NK-92 (cell line): ENCODE data around the gene ANKRD27.
"Not testable (repeated sequence)": the region's sequence is repeated elsewhere in the genome, so short reads cannot be mapped to it uniquely, and the experiment has no call there.

Experiments used
- DNase-seq: peaks from one replicate; lab custom pipeline; 2025; ENCODE audit not compliant: unreplicated experiment; lab: John Stamatoyannopoulos, UW

The ANKRD27 gene

DNA sequence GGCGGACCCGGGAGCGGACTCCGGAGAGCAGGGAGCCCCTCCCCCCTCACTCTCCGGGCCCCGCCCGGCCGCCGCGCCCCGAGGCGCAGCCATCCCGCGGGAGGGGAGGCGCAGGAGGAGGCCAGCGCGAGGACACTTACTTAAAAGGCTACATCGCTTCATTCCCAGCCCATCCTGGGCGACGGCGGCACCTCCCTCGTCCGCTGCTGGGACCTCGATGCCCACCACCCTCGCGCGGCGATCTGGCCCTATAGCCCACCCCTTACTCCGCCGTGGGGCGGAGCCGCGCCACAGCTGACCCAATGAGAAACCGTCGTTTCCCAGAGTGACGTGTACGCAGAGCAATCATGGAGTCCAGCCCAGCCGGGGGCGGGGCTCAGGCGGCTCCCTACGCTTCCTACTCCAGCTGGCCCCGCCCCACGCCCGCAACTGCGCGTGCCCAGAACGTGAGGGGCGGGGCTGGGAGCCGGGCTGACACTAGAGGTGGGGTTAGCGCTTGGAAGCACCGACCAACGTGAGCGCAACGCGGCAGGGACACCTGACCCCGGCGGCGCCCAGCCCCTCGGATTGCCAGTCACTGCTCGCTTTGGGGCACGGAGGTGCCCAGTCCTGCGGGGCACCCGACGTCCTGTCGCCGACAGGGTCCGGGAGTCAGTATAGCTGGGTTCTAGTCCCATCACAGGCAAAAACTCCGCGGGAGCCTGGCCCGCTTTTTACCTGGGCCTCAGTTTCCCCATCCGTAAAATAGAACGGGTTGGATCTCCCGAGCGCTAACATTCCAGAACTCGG, at the start of gene ANKRD27:
Gene ANKRD27 (minus strand): TSS at position 250 of the 789 bp plus-strand sequence. CDS start 16,165 bp downstream, outside the sequence.
- DNase-seq = peak; percentile 90

DNA sequence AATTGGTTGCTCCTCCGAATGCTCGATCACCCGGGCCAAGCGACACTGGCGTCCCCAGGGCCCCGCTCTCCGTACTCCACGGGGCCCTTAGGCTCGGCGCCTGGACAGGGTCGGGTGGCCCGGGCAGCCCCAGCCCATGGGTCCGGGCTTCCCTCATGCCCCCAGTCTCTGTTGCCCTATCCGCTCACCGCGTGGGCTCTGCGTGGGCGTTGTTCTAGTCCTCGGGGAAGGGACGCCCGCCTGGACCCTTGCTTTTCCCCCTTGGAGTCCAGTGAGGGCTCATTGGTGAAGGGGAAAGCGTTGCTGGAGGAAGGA, 45.9 kb upstream of the ANKRD27 start:
- no peak for DNase-seq

DNA sequence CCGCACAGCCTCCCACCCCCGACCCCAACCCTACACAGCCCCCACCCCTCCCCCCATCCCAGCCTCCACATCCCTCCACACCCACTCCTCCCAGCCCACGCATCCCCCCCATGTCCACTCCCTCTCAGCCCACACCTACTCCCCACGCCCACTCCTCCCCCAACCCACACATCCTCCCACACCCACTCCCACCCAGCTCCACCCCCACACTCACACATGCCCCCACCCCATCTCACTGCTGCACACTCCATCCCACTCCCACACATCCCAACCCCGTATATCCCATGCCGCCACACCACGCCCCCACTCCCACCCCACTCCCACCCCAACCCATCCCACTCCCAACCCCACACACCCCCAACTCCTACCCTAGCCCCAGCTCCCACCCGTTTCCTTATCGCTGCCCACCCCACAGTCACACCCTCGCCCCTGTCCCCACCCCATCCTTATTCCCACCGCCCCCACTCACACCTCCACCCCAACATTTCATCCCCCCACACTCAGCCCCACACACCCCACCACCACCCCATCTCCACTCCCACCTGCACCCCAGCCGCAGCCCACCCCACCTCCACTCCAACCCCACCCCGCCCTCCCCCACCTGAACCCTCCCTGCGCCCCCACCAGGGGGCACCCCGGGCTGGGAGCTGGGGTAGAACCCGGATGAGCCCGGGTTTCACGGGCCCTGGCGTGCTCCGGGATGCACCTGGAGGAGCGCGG, 45.4 kb upstream of the ANKRD27 start:
- DNase-seq = no peak

DNA sequence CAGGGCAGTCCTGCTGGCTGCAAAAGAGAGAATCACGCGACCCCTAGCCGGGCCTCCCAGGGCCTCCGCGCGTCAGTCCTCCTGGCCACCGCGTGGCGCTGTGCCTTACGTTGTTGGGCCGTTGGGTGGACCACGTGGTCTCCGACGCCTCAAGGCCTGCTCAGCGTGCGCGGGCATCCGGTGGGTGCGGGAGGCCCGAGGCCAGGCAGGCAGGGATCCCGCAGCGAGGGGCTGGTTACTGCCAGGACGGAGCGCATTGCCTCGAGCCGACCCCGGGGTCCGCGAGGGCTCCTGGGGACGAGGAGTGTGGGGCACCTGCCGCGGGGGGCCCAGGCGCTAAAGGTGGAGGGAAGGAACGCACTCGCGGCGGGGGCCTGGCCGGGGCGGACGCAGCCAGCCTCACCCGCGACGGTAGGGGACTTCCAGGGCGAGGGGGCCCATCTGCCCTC, 44.7 kb upstream of the ANKRD27 start, which contains the start of gene TDRD12:
Gene TDRD12 (plus strand): TSS at position 157 of the 449 bp plus-strand sequence. CDS start 306 bp downstream, outside the sequence.
- no peak for DNase-seq

DNA sequence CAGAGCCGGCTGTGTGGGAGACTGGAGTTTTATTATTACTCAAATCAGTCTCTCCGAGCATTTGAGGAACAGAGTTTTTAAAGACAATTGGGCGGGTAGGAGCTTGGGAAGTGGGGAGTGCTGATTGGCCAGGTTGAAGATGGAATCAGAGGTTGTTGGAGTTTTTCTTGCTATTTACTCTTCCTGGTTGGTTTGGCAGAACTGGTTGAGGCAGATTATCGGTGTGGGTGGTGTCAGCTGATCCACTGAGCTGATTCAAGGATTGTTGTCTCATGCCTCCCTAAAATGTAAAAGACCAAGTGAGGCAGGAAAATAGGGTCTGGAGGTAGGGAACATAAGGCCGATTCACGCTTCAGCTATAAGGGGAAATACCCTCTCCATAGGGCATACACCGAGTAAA, 43.3 kb upstream of the ANKRD27 start:
- DNase-seq = no peak

DNA sequence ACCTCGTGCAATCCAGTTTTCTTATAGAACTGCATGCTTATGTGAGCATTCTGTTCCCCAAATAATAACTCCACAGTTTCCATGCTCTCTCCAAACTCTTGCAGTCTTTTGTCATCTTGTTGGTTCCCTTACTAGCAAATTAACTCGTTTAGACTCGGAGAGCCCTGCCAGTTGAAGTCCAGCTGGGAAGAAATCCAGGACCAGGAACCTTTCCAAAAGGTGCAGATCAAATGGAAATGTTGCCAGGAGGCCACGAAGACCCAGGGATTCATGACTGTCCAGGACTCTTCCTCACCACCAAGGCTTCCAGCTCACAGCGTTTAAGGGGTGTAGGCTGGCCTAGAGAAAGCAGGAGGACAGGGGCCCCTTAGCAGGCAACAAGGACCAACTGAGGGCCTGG, 42.5 kb upstream of the ANKRD27 start:
- no peak for DNase-seq

DNA sequence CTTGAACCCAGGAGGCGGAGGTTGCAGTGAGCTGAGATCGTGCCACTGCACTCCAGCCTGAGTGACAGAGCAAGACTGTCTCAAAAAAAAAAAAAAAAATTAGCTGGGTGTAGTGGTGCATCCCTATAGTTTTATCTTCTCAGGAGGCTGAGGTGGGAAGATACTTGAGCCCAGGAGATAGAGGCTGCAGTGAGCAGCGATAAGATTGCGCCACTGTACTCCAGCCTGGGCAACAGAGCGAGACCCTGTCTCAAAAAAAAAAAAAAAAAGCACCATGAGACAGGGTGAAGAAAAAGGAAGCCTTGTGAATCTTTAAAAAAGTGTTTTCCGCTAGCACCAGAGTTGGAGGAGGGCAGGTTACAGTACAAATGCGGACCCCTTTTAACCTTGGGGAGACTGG, 41.2 kb upstream of the ANKRD27 start:
- not testable (repeated sequence) for DNase-seq

DNA sequence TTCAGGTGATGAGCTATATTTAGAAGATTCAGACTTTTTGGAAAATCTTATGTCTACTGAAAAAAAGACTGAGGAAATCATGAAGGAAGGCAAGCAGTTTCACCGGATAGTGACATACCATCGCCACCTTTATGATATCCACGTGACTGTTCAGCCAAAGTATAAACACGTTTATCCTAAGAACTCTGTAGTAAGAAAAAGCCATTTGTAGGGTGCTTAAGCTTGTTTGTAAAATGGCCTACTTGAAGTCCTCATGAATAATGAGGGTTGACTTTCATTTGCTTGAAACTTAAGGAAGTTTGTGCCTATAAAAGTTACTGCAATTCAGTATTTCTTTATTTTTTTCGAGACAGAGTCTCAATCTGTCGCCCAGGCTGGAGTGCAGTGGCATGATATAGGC, 36.8 kb upstream of the ANKRD27 start:
- no peak for DNase-seq

DNA sequence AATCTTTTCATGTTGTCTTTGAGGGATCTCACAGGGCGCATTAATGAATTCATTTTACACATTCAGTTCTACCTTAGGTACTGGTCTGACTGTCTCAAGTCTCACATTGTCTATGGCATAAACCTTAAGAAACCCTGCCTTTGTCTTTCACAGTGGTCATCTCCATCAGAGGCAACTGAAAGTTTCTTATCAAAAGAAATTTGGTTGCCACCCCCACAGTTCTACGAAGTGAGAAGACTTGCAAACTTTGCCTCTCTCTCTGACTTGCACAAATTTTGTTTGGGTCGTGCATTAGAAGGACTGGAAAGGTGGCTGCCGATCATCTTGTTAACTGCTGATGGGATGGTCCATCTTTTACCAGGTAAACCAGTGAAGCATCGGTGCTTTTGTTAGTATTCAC, 34.1 kb upstream of the ANKRD27 start:
- DNase-seq = no peak

DNA sequence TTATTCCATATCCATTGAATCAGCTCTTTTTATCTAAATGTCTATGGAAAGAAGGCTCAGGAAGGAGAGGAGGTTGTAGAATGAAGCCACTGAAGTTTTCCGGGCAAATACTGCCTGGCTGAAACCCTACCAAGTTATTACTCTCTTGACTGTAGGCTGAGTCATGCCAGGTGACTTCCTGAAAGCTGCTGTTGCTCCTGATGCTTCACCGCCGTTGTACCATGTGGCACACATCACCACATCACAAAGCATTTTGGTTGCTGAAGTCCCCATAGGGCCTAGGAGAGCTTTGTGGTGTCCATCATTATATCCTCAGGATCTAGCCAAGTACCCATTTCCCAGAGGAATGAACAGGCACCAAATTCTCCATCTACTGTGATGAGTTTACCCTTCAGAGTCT, 33.5 kb upstream of the ANKRD27 start:
- no peak for DNase-seq

DNA sequence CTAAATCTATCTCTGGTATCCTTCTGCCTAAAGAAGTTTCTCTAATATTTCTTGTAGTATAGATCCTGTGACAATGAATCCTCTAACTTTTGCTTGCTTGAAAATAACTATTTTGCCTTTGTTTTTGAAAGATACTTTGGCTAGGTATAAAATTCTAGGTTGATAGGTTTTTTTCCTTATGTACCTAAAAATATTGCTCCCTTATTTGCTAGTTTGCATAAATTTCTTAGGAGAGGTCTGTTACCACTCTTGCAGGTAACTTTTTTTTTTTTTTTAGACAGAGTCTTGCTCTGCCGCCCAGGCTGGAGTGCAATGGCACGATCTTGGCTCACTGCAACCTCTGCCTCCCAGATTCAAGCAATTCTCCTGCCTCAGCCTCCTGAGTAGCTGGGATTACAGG, 29.0 kb upstream of the ANKRD27 start:
- DNase-seq = not testable (repeated sequence)

DNA sequence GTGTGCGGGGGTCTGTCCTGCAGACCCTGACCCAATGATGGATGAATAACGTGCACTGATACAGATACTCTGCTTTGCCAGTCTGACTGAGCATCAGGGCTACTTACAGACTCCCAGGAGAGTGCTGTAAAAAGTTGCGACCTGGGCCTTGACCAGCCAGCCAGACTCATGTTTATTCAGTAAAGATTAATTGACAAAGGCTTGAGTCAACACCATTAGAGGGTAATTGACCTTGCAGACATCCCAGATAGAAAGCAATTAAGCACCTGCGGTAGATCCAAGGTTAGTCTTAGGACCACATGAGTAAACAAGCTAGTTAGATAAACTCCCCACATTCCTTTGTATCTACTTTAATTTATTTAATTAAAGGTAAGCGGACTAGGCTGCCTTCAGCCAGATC, 27.0 kb upstream of the ANKRD27 start:
- DNase-seq = no peak

DNA sequence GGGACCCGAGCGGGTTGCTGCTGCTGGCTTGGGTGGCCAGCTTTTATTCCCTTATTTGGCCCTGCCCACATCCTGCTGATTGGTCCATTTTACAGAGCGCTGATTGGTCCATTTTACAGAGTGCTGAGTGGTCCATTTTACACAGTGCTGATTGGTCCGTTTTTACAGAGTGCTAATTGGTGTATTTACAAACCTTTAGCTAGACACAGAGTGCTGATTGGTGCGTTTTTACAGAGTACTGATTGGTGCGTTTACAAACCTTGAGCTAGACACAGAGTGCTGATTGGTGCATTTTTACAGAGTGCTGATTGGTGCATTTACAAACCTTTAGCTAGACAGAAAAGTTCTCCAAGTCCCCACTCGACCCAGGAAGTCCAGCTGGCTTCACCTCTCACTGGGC, 25.1 kb upstream of the ANKRD27 start:
- DNase-seq = not testable (repeated sequence)

DNA sequence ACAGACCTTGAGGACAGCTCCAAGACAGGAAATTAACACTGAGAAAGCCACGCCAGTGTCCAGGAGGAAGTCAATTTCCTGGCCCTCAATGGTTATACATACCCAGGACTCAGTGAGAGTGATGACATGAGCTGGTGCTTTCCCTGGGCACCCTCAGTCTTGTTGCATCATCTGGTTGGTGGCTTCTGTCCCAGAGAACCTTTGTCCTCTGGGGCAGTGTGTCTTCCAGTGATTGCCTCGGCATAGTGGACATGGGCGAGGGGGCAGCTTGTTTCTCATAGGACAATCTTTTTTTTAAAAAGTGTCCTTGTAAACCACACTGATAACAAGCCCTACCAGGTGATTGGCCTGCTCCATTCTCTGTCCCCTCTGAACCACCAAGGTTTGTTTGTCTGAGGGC, 21.8 kb upstream of the ANKRD27 start:
- DNase-seq = not testable (repeated sequence)

DNA sequence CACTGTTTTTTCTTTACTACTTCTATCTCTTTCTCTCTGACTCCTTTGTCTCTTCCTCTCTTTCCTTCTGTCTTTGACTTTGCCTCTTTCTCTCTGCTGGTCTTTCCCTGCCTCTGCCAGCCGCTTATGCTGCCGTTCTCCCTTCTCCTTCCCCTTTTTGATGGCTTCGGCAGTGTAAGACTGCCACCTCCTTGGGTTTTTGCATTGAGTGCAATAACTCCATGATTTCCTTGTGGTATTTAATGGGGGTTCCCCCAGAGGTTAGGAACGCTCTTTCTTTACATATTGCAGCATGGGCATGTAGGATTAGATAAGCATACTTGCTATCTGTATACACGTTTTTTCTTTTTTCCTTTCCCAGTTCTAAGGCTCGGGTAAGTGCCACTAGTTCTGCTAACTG, 20.5 kb upstream of the ANKRD27 start:
- not testable (repeated sequence) for DNase-seq

DNA sequence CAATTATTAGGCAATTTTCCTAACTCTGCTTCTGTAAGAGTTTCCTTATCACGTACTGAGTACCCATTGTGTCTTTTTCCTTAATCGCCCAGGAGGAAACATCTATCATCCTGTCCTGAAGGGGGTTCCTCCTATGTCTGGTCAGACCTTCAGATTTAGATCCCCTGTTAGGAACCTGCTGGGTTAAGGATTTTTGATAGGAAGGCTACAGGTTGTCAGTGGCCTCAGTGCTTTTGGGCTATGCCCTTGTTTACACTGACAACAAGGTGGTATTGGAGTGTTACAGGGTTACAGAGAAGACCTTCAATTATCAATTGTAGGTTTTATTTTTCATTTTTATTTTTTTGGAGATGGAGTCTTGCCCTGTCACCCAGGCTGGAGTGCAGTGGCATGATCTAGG, 19.9 kb upstream of the ANKRD27 start:
- DNase-seq = not testable (repeated sequence)

DNA sequence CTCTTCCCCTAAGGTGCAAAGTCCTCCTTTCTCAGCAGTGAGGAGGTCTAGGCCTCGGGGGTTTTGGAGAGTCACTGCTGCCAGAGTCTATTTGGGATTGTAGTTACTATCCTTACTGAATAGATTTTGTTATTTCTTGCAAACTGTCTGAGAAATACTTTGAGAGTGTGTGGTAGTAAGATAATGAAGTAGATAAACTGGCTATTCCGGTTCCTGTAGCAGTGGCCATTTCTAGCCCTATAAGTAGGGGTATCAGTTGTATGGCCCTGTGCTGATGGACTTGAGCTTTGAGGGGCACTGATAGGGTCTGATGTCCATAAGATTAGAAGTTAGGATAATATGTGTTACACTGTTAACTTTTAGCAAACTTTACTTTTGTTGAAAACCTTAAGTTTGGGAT, 19.3 kb upstream of the ANKRD27 start:
- not testable (repeated sequence) for DNase-seq

DNA sequence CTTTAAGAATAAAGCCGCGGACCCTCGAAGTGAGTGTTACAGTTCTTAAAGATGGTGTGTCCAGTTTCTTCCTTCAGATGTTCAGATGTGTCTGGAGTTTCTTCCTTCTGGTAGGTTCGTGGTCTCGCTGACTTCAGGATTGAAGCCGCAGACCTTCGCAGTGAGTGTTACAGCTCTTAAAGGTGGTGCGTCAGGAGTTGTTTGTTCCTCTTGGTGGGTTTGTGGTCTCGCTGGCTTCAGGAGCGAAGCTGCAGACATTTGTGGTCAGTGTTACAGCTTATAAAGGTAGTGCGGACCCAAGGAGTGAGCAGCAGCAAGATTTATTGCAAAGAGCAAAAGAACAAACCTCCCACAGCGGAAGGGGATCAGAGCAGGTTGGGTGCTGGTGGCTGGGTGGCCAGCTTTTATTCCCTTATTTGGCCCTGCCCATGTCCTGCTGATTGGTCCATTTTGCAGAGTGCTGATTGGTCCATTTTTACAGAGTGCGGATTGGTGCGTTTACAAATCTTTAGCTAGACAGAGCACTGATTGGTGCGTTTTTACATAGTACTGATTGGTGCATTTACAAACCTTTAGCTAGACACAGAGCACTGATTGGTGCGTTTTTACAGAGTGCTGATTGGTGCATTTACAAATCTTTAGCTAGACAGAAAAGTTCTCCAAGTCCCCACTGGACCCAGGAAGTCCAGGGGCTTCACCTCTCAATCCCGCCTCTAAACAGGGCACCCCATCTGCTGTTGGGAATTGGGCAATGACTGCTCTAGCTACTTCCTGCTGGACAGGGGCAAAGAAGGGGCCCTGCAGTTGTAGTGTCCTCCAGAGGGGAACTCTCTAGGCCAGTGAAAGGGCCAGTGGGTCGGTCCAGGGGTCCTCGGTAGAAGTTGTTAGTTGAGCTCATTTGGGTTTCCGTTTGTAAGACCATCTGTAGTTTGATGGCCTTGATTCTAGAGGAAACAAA, 18.4 kb upstream of the ANKRD27 start:
- not testable (repeated sequence) for DNase-seq

DNA sequence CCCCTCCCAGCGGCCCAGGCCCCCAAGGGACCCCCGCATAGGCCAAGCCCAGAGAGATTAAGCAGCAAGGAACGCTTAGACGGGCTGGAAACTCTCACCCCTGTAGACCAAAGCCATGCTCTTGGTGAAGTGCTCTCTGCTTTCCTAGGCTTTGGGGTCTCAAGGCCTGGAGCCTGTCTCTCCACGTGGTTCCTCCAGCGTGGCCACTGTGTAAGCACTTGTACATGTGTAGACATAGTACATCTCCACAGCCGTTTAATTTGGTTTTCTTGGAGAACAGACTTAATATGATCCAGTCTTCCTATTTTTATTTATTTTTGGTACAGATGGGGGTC, 17.7 kb upstream of the ANKRD27 start:
- DNase-seq = no peak

DNA sequence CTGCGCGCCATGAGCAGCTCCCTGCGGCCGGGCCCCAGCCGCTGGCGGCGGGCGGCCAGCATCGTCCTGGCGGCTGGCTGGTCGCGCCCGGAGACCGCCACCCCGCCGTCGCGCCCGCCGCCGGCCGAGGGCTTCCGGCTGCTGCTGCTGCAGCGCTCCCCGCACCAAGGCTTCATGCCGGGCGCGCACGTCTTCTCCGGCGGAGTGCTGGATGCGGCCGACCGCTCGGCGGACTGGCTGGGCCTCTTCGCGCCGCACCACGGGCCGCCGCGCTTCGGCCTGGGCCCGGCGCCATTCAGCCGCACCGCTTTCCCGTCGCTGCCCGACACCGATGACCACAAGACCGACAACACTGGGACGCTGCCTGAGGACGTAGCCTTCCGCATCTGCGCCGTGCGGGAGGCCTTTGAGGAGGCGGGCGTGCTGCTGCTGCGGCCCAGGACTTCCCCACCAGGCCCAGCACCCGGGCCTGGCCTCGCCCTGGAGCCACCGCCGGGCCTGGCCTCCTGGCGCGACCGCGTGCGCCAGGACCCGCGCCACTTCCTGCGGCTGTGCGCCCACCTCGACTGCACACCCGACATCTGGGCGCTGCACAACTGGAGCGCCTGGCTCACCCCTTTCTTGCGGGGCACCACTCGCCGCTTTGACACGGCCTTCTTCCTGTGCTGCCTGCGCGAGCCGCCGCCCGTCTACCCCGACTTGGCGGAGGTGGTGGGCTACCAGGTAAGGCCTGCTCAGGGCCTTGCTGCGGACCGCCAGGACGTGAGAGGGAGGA, 17.2 kb upstream of the ANKRD27 start:
- DNase-seq = no peak
